ENCODE data around the gene ATG16L1. TPM values are rescaled to one million over a fixed set of nuclear protein-coding genes. Genes with fewer than 3 reads are reported as not detected.
A peak's percentile ranks its signal among the peaks of the same experiment; 100 is the strongest.

Gene ATG16L1
- total and polyA plus RNA-seq, 9 donors, result 12.8 to 19.0 (median 15.7) TPM

GRCh38 chr2:233210843-233211547 lies 40.5 kb upstream of the ATG16L1 start:
- H3K36me3 ChIP-seq (ENCODE audit: control insufficient read depth, insufficient read depth, low read length), result no peaks in the 10 kb centered on the region
- no peak overlapping the region for H3K4me3 ChIP-seq (ENCODE audit: low read length)
- no peaks in the 10 kb centered on the region for H3K9me3 ChIP-seq (replicated peaks; ENCODE audit: control insufficient read depth, low read depth, low read length)
- 73% methylated on average over 8 of the region's 18 CpGs for WGBS (ENCODE audit: insufficient coverage)
- peaks cover 33% of the 10 kb centered on the region for H3K4me1 ChIP-seq (ENCODE audit: control insufficient read depth, insufficient read depth, low read length)
- peak overlapping the region; percentile 69 for H3K27ac ChIP-seq (ENCODE audit: low read length)
- H3K27me3 ChIP-seq (ENCODE audit: control insufficient read depth, insufficient read depth, low read length), result no peaks in the 10 kb centered on the region
- peak; percentile 93 for DNase-seq

GRCh38 chr2:233211548-233211895 lies 40.0 kb upstream of the ATG16L1 start:
- Histone ChIP-seq H3K27ac (ENCODE audit: low read length) (peak overlapping the region; percentile 69), H3K36me3 (ENCODE audit: control insufficient read depth, insufficient read depth, low read length) (no peaks in the 10 kb centered on the region), H3K9me3 (replicated peaks; ENCODE audit: control insufficient read depth, low read depth, low read length) (no peaks in the 10 kb centered on the region), H3K4me1 (ENCODE audit: control insufficient read depth, insufficient read depth, low read length) (peaks cover 33% of the 10 kb centered on the region), H3K4me3 (ENCODE audit: low read length) (no peak overlapping the region), H3K27me3 (ENCODE audit: control insufficient read depth, insufficient read depth, low read length) (no peaks in the 10 kb centered on the region)
- WGBS (ENCODE audit: insufficient coverage), result 47% methylated on average over 3 of the region's 3 CpGs
- no peak for DNase-seq

GRCh38 chr2:233213011-233213410 lies 38.5 kb upstream of the ATG16L1 start:
- H3K4me1 ChIP-seq (ENCODE audit: control insufficient read depth, insufficient read depth, low read length), result peaks cover 33% of the 10 kb centered on the region
- no peak for DNase-seq
- H3K27ac ChIP-seq (ENCODE audit: low read length), result no peak overlapping the region
- H3K4me3 ChIP-seq (ENCODE audit: low read length), result no peak overlapping the region
- H3K36me3 ChIP-seq (ENCODE audit: control insufficient read depth, insufficient read depth, low read length), result no peaks in the 10 kb centered on the region
- H3K9me3 ChIP-seq (replicated peaks; ENCODE audit: control insufficient read depth, low read depth, low read length), result no peaks in the 10 kb centered on the region
- whole genome bisulfite sequencing (ENCODE audit: insufficient coverage), result 86% methylated on average over 15 of the region's 15 CpGs
- no peaks in the 10 kb centered on the region for H3K27me3 ChIP-seq (ENCODE audit: control insufficient read depth, insufficient read depth, low read length)

GRCh38 chr2:233213975-233214374 lies 37.5 kb upstream of the ATG16L1 start:
- H3K9me3 ChIP-seq (replicated peaks; ENCODE audit: control insufficient read depth, low read depth, low read length), result no peaks in the 10 kb centered on the region
- H3K4me1 ChIP-seq (ENCODE audit: control insufficient read depth, insufficient read depth, low read length), result peaks cover 31% of the 10 kb centered on the region
- no peak overlapping the region for H3K27ac ChIP-seq (ENCODE audit: low read length)
- H3K4me3 ChIP-seq (ENCODE audit: low read length), result no peak overlapping the region
- no peaks in the 10 kb centered on the region for H3K27me3 ChIP-seq (ENCODE audit: control insufficient read depth, insufficient read depth, low read length)
- no peaks in the 10 kb centered on the region for H3K36me3 ChIP-seq (ENCODE audit: control insufficient read depth, insufficient read depth, low read length)
- 67% methylated on average over 1 of the region's 6 CpGs for WGBS (ENCODE audit: insufficient coverage)
- DNase-seq, result no peak

- 82% methylated on average over 4 of the region's 8 CpGs for WGBS (ENCODE audit: insufficient coverage)
These were observed 33.5 kb upstream of the ATG16L1 start for GRCh38 chr2:233217892-233218377.

GRCh38 chr2:233218836-233219235 lies 32.6 kb upstream of the ATG16L1 start:
- 94% methylated on average over 6 of the region's 6 CpGs for WGBS (ENCODE audit: insufficient coverage)
- Histone ChIP-seq H3K9me3 (replicated peaks; ENCODE audit: control insufficient read depth, low read depth, low read length) (no peaks in the 10 kb centered on the region), H3K27me3 (ENCODE audit: control insufficient read depth, insufficient read depth, low read length) (no peaks in the 10 kb centered on the region)

More at GRCh38 chr2:233217892-233218377, 33.5 kb upstream of the ATG16L1 start:
- Histone ChIP-seq H3K36me3 (ENCODE audit: control insufficient read depth, insufficient read depth, low read length) (no peaks in the 10 kb centered on the region), H3K27ac (ENCODE audit: low read length) (no peak overlapping the region), H3K9me3 (replicated peaks; ENCODE audit: control insufficient read depth, low read depth, low read length) (no peaks in the 10 kb centered on the region), H3K27me3 (ENCODE audit: control insufficient read depth, insufficient read depth, low read length) (no peaks in the 10 kb centered on the region), H3K4me3 (ENCODE audit: low read length) (no peak overlapping the region), H3K4me1 (ENCODE audit: control insufficient read depth, insufficient read depth, low read length) (no peaks in the 10 kb centered on the region)
- no peak for DNase-seq

GRCh38 chr2:233219848-233220247 lies 31.6 kb upstream of the ATG16L1 start:
- H3K4me3 ChIP-seq (ENCODE audit: low read length), result no peak overlapping the region
- no peaks in the 10 kb centered on the region for H3K9me3 ChIP-seq (replicated peaks; ENCODE audit: control insufficient read depth, low read depth, low read length)
- WGBS (ENCODE audit: insufficient coverage), result no CpG with 5 or more reads among the region's 1 CpG
- no peaks in the 10 kb centered on the region for H3K36me3 ChIP-seq (ENCODE audit: control insufficient read depth, insufficient read depth, low read length)
- no peaks in the 10 kb centered on the region for H3K4me1 ChIP-seq (ENCODE audit: control insufficient read depth, insufficient read depth, low read length)
- DNase-seq, result no peak
- no peaks in the 10 kb centered on the region for H3K27me3 ChIP-seq (ENCODE audit: control insufficient read depth, insufficient read depth, low read length)
- H3K27ac ChIP-seq (ENCODE audit: low read length), result no peak overlapping the region

More at GRCh38 chr2:233218836-233219235, 32.6 kb upstream of the ATG16L1 start:
- no peak overlapping the region for H3K4me3 ChIP-seq (ENCODE audit: low read length)
- no peak for DNase-seq
- no peak overlapping the region for H3K27ac ChIP-seq (ENCODE audit: low read length)
- H3K36me3 ChIP-seq (ENCODE audit: control insufficient read depth, insufficient read depth, low read length), result no peaks in the 10 kb centered on the region
- H3K4me1 ChIP-seq (ENCODE audit: control insufficient read depth, insufficient read depth, low read length), result no peaks in the 10 kb centered on the region

- H3K9me3 ChIP-seq (replicated peaks; ENCODE audit: control insufficient read depth, low read depth, low read length), result no peaks in the 10 kb centered on the region
- no peak overlapping the region for H3K4me3 ChIP-seq (ENCODE audit: low read length)
- no peaks in the 10 kb centered on the region for H3K27me3 ChIP-seq (ENCODE audit: control insufficient read depth, insufficient read depth, low read length)
- no peak for DNase-seq
- WGBS (ENCODE audit: insufficient coverage), result 44% methylated on average over 2 of the region's 2 CpGs
- no peaks in the 10 kb centered on the region for H3K36me3 ChIP-seq (ENCODE audit: control insufficient read depth, insufficient read depth, low read length)
- H3K4me1 ChIP-seq (ENCODE audit: control insufficient read depth, insufficient read depth, low read length), result no peaks in the 10 kb centered on the region
- no peak overlapping the region for H3K27ac ChIP-seq (ENCODE audit: low read length)
These were observed 30.0 kb upstream of the ATG16L1 start for GRCh38 chr2:233221378-233222063.

GRCh38 chr2:233223059-233223894 lies 28.2 kb upstream of the ATG16L1 start:
- Histone ChIP-seq H3K4me3 (ENCODE audit: low read length) (no peak overlapping the region), H3K9me3 (replicated peaks; ENCODE audit: control insufficient read depth, low read depth, low read length) (no peaks in the 10 kb centered on the region), H3K27ac (ENCODE audit: low read length) (no peak overlapping the region), H3K4me1 (ENCODE audit: control insufficient read depth, insufficient read depth, low read length) (no peaks in the 10 kb centered on the region), H3K27me3 (ENCODE audit: control insufficient read depth, insufficient read depth, low read length) (no peaks in the 10 kb centered on the region), H3K36me3 (ENCODE audit: control insufficient read depth, insufficient read depth, low read length) (no peaks in the 10 kb centered on the region)
- DNase-seq, result no peak
- WGBS (ENCODE audit: insufficient coverage), result 90% methylated on average over 2 of the region's 14 CpGs
